ENCODE measurements around the gene INPP5D.
"Not testable (repeated sequence)": the region's sequence is repeated elsewhere in the genome, so short reads cannot be mapped to it uniquely, and the experiment has no call there.

Gene INPP5D

DNA sequence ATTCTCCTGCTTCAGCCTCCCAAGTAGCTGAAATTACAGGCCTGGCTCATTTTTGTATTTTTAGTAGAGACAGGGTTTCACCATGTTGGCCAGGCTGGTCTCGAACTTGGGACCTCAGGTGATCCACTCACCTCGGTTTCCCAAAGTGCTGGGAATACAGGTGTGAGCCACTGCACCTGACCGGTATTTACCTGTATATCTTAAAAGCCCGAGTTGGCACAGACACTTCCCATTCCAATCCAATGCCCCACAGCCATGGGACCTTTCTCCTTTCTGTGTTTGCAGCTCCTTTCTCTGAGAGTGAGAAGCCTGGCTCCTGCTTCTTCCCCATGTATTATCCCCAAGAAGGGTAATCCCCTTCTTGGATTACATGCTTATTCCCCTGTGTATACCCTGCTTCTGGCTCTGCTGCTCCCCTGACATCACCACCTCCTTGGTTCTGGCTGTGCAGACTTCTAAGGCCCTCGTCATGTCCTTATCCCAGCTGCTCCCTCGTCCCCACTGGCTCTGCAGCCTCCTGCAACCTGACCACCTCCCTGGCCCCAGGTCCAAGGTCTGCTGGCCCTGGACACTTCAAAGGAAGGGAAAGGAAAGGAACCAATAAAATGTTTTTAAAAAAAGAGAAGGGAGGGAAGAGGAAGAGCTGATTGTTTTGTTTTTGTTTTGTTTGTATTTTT is 52.8 kb downstream of the INPP5D start:
- DNase-seq (ENCODE audit: extremely low read depth in 1 of 2, low read depth in 1 of 2) = no peak

DNA sequence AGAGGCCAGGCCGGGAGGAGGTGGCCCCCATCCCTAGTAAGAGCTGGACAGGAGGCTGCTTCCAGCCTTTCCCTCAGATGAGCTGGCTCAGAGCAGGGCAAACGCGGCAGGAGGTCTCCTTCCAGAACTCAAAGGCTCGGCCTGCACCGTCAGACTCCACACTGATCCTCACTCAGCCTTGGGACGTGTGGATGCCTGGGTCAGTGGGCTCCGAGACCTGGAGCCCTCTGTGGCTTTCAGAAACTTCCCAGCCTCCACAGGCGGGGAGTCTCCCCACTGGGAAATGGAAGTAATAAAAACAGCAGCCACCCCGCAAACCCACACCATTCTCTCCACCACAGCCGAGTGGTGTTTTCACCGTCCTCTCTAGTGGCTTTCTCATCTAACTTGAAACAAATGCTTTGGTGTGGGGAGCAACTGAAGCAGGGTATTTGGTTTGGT is 54.3 kb downstream of the INPP5D start:
- DNase-seq (ENCODE audit: extremely low read depth in 1 of 2, low read depth in 1 of 2) = no peak

DNA sequence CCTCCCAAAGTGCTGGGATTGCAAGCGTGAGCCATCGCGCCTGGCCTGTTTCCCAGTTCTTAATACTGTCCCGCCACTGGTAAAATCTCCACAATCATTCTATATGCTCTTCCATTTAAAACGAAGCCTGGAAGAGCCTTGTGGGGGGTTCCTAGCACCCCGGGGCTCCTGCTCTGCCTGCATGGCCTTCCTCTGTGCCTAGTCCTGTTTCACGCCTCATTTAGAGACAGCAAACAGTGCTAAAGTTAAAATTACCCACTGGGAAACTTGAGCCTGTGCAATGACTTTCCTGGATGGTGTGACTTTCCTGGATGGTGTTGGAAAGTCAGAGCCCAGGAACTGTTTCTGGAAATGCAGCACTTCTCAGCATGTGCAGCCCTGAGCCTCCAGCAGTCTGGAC is 55.0 kb downstream of the INPP5D start:
- no peak for DNase-seq (ENCODE audit: extremely low read depth in 1 of 2, low read depth in 1 of 2)

DNA sequence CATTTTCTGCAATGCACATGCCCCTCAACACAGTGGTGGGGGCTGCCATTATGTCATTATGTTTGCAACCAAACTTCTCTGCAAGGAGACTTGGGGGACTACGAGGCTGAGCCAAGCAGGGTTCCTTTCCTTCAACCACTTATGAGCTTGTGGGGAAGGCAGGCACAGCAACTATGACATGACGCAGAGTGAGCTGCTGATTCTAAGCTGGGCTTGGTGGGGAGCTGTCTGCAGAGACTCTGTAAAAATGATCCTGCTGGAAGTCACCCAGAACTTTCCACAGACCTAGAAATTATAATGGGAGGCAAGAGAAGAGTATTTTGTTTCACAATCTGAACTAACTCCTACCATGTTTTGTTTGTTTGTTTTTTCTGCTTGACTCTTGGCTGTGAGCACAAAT is 55.6 kb downstream of the INPP5D start:
- DNase-seq (ENCODE audit: extremely low read depth in 1 of 2, low read depth in 1 of 2) = no peak

DNA sequence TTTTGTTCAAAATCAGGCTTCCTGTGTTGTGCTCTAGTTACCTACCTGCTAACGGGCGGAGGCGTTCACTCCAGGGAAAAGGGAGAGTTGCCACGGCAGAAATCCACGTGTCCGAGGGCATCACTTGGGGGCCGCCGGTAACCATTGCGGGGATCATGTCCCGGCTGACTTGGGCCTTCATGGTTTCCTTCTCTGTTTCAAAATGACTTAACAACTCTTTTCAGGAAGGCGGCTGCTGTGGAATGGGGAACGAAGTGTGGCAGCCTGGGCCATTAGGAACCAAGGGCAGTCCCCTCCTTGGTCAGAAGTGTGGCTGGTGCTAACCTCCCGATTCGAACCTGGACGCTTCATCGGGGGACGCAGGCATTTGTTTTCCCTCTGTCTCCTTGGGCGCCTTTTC is 56.8 kb downstream of the INPP5D start:
- no peak for DNase-seq (ENCODE audit: extremely low read depth in 1 of 2, low read depth in 1 of 2)

DNA sequence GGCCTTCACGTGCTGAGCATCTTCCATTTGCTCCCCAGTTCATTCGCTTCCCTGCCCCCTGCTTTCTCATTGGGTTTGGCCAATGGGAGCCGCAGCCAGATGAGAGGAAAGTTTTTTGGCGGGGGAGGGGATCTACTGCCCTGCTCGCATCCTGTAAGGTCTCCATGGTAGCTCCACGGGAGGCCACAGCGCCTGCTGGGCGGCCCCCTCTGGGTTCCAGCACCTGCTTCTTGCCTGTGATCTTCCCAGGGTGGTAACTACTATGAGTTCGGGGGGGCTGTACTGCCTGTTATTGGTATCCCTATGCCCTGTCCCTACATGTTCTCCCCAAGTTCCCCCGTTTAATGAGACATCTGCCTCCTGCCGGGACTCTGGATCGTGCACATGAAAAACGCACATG is 57.2 kb downstream of the INPP5D start:
- DNase-seq (ENCODE audit: extremely low read depth in 1 of 2, low read depth in 1 of 2) = no peak

DNA sequence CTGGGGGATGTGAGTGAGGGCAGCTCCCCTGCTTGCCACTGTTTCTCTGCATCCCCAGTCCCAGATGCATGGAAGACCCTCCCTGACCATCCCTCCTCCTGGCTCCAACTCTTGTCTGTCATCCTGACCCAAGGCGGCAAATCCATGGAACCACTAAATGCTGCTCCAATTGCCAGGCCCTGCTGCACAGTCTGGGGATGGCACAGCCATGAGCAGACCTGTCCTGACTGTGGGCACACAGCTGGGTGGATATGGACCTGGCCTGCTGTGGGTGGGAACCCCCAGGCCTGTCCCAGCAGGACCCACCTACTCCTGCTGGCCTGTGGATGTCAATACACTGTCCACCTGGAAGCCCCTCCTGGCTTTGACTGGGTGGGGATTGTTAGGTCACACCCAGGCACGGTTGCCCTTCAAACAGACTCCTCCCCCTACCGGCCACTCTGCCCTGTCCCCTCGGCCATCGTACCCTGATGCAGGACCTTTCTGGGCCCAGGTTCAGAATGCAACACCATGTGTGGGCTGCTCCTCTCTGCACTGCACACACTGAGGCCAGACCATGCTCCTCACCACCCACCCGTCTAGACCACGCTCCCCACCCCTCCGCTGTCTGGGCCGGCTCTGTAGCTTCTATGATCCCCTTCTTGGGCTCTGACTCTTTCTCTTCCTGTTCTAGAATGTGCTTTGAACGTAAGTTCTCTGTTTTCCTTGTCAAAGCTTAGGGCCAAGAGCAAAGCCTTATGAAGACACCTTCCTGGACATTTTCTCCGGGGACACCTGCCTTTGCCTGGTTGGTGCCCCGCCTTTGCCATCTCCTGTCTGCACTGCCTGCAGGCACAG is 57.9 kb downstream of the INPP5D start:
- no peak for DNase-seq (ENCODE audit: extremely low read depth in 1 of 2, low read depth in 1 of 2)

DNA sequence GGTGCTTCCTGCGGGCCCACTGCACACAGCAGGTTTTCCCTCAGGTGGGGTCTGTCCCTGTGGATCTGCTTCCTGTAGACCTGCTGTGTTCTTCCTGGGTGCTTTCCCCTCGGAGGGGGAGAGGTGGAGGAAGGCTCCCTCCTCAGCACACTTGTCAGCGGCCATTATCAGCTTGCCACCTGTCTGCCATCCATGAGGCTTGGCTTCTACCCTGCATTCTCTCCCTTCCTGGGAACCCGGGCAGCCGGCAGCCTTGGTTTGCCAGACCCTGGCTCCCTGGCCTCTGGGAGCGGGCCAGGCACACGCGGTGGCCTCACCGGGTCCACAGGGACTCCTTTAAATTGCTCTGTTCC is 58.5 kb downstream of the INPP5D start:
- DNase-seq (ENCODE audit: extremely low read depth in 1 of 2, low read depth in 1 of 2) = no peak

DNA sequence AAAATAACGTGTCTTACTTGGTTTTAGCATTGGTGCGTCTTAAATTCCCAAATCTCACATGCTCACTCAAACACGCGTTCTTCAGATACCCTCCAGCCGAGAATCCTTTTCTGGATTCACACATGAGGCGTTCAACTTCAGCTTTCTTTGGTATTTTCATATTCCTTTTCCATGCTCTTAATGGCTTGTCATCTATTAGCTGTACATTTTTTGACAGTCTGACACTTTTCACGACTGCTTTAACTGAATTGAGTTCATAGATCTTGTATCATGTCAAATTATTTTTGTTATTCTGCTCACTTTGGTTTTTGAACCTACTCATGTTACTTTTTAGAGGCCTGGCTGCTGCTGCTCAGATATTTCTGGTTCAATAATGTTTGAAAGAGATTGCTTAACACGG is 59.0 kb downstream of the INPP5D start:
- no peak for DNase-seq (ENCODE audit: extremely low read depth in 1 of 2, low read depth in 1 of 2)

DNA sequence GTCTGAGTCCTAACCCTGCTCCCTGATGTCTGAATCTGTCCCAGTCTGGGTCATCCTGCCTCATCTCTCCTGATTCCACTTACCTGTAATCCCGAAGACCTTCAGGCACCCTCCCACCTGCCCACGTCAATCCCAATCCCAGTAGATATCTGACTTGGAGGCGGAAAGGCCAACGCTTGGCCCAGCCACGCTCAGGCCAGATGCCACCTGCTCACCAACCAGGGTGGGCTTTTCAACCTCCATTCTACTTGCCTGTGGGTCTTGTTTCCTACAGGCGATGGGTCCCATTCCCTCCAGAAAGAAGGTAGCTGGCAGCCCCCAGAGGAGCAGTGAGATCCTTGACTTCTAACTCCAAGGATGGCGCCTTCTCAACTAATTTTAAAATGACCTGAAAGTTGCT is 59.7 kb downstream of the INPP5D start:
- DNase-seq (ENCODE audit: extremely low read depth in 1 of 2, low read depth in 1 of 2) = no peak

DNA sequence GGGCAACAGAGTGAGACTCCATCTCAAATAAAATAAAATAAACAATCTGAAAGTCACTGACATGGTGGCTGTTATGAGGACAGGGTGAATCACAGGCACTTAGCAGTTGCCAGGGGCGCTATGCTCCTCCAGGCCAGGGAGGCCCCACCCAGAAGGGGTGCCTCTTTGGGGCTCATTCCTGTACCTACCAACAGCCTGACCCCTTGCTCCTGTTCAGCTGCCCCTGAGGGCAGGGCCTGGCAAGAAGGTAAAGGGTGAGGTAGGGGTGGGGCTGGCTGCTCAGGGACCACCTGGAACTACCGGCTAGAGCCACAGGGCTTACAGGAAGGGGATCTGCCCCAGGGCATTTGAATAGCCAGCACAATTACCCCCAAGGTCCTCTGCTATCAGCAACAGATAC is 60.3 kb downstream of the INPP5D start:
- no peak for DNase-seq (ENCODE audit: extremely low read depth in 1 of 2, low read depth in 1 of 2)

DNA sequence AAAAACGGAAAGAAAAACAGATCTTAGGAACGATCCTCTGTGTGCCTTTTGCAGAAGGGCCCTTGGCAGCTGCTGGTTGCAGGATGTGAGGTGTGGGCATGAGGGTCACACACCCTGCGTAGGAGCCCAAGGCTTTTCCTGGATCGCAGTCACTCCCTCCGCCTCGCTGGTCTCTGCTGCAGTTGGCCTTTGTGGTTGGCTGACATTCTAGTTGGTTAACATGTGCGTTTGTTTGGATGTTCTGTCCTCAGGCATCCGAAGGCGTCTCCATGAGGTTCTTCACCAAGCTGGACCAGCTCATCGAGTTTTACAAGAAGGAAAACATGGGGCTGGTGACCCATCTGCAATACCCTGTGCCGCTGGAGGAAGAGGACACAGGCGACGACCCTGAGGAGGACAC is 61.7 kb downstream of the INPP5D start:
- DNase-seq (ENCODE audit: extremely low read depth in 1 of 2, low read depth in 1 of 2) = no peak

DNA sequence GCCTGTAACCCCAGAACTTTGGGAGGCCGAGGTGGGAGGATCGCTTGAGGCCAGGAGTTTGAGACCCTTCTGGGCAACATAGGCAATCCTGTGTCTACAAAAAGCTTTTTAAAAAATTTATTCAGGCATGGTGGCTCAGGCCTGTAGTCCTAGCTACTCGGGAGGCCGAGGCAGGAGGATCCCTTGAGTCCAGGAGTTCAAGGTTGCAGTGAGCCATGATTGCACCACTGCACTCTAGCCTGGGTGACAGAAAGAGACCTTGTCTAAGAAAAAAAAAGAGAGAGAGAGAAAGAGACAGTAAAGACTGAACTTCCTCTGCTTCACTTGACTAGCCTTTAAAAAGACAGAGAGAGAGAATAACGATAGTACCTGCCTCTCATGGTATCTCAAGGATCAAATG is 62.4 kb downstream of the INPP5D start:
- DNase-seq (ENCODE audit: extremely low read depth in 1 of 2, low read depth in 1 of 2) = no peak

DNA sequence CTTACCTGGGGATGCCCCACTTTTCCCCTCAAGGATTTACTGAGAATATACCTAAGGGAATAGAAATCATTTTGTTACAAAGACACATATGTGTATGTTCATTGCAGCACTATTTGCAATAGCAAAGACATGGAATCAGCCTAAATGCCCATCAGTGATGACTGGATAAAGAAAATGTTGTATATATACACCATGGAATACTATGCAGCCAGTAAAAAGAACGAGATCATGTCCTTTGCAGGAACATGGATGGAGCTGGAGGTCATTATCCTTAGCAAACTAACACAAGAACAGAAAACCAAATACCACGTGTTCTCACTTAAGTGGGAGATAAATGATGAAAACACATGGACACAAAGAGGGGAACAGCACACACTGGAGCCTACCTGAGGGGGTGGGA is 63.4 kb downstream of the INPP5D start:
- not testable (repeated sequence) for DNase-seq (ENCODE audit: extremely low read depth in 1 of 2, low read depth in 1 of 2)

DNA sequence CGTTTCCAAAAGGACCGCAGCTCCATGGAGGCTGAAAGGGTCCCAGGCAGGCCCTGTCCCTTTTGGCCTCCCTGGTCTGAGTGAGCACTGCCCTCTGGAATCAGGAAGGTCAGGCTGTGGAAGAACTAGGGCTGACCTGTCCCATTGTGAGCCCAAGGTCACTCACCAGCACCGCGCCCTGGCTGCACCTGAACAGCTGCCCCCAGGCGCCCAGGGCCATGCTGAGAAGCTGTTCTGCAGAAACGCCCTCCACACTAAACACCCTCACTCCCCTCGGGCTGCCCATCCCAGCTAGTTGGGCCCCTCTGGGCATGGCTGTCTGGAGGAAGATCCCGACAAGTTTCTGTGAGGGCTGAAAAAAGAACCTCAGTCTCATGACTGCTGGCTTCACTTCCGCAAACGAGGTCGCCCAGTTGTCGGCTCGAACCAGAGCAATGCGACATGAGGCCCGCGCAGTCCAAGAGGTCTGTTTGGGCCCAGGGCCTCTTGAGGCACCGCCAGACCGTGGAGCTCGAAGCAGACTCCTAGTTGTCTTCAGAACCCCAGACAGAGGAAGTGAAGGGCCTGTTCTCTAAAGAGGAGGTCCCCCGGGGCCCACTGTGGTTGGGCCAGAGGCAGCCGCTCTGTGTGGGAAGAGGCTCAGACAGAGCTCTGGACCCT is 64.4 kb downstream of the INPP5D start:
- no peak for DNase-seq (ENCODE audit: extremely low read depth in 1 of 2, low read depth in 1 of 2)

DNA sequence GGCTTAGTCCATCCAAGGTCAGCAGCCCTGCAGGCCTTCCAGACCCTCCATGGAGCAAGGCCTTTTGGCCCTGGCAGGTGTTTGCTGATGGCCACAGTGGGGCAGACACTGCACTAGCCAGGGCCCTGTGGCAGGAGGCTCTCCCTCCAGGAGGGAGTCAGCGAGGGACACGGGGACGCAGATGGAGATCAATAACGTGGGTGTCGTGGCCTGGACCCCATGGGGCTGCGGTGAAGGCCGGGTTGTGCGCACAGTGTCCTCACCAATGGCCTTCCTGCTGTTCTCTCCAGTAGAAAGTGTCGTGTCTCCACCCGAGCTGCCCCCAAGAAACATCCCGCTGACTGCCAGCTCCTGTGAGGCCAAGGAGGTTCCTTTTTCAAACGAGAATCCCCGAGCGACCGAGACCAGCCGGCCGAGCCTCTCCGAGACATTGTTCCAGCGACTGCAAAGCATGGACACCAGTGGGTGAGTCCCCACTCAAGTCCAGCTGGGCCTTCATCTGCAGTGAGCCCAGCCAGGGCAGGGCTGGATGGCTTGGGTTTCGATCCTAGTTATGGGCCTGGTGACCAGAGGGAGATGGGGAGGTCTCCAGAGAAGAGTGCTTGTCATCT is 65.4 kb downstream of the INPP5D start:
- no peak for DNase-seq (ENCODE audit: extremely low read depth in 1 of 2, low read depth in 1 of 2)

DNA sequence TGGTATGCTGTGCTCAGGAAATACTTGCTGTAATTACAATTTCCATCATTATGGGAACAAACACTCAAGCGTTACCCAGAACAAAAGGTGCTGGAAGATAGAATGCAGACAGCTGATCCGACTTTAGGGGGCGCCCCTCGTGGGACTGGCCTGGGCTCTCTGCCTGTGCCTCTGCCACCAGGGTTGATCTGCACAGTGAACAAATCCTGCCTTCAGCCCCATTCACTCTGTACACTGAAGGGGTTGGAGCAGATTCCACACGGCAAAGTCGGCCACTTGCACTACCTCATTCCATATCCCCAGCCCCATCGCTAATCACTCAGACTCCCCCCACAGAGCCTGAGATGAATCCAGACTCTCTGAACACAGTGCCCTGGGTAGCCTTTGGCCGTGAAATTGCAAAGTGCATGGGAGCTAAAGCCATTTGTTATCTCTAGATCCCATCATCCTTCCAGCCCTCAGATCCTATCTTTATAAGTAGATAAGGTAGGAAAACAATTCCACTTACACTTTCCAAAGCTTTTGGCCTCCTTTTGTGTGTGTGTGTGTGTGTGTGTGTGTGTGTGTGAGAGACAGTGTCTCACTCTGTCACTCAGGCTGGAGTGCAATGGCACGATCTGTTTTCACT is 69.3 kb downstream of the INPP5D start:
- DNase-seq (ENCODE audit: extremely low read depth in 1 of 2, low read depth in 1 of 2) = no peak

DNA sequence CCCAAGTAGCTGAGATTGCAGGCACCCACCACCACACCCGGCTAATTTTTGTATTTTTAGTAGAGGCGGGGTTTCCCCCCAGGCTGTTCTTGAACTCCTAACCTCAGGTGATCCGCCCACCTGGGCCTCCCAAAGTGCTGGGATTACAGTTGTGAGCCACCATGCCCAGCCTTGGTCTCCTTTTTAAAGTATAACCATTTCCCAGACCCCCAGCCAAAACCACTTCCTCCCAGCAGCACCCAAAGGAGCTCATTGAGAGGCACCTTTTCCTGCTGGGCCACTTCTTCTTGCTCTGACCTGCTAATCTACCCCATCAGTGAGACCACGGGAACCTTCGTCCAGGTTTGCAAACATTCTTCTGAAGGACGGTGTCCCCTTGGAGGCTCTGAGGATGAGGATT is 69.9 kb downstream of the INPP5D start:
- DNase-seq (ENCODE audit: extremely low read depth in 1 of 2, low read depth in 1 of 2) = no peak

DNA sequence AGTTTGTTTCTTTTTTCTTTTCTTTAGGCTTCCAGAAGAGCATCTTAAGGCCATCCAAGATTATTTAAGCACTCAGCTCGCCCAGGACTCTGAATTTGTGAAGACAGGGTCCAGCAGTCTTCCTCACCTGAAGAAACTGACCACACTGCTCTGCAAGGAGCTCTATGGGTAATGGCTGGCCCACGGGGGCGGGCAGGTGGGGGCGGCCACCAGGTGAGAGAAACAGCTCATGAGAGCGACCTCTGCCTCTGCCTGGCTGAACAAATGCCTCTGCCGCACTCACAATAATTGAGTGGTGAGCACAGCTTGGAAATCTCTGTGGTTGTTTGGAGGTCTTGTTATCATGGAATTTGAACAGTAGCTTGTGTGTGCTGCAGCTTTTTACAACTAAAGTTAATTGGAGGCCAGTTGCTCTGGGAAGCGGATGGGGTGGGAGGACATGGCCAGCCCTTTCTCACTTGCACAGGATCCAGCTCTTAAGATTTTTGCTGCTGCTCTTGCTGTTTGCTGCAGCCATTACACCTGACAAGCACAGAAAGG is 70.4 kb downstream of the INPP5D start:
- no peak for DNase-seq (ENCODE audit: extremely low read depth in 1 of 2, low read depth in 1 of 2)

DNA sequence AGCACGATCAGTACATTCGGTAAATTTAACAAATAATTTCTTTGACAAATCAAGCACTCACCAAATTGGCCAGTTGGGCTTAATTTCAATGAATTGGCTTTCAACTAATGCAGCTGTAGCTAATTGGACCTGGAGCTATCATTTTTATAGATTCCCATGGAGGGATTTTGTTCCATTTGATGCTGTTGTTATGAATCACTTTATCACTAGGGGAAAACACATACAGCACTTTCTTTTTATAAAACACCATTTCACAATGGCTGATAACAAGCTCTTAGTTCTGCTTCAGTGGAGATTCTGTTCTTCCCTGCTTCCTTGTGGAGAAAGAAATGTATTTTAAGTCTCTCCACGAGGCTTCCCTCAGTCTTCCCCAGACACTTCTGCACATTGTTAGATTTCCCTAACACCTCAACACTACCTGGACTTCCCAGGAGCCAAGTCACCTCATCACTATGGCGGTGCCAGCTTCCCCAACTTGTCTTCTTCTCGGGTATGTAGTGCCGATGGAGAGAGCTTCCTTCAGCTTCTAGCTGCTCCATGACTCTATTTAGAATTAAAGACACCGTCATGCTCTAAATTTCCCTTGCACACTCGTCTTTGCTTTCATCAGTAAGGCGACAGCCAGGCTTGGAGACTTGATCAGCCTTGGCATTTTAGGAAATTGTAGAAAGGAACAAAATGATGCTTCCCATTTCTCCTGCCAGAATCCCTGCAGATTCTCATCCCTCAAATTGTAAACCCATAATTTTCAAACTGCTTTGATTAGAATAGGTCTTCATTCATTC is 72.0 kb downstream of the INPP5D start:
- DNase-seq (ENCODE audit: extremely low read depth in 1 of 2, low read depth in 1 of 2) = no peak

All from activated CD8-positive, alpha-beta memory T cell treated with anti-CD3 and anti-CD28 coated beads for 1 hour (primary cell).